Measurements from ENCODE around the gene ANKEF1. TPM values are rescaled to one million over a fixed set of nuclear protein-coding genes. Genes with fewer than 3 reads are reported as not detected.

The ANKEF1 gene
- total RNA-seq, 1 donor from 2014 or later: 8.2 TPM

- no peak overlapping the region for H3K4me3 ChIP-seq (ENCODE audit: low read depth, low read length)
- H3K36me3 ChIP-seq (ENCODE audit: control insufficient read depth, insufficient read depth, low read length): no peaks in the 10 kb centered on the region
- no peak for DNase-seq (ENCODE audit: low read depth)
- H3K27me3 ChIP-seq (ENCODE audit: control insufficient read depth, insufficient read depth, low read length): no peaks in the 10 kb centered on the region
- TF ChIP-seq CTCF (IDR thresholded peaks at IDR 0.05; ENCODE audit: insufficient read depth, low read length, poor library complexity, severe bottlenecking): no peak
Observed at GRCh38 chr20:10094566-10095173, 59.9 kb downstream of the ANKEF1 start.

DNA sequence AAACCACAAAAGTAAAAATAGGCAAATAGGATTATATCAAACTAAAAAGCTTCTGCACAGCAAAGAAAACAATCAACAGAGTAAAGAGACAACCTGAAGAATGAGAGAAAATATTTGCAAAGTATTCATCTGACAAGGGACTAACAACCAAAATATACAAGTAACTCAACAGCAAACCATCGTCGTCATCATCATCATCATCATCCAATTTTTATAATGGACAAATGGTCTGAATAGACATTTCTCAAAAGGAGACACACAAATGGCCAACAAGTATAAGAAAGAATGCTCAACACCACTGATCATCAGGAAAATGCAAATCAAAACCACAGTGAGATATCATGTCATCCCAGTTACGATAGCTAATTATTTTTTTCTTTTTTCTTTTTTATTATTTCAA lies 62.0 kb downstream of the ANKEF1 start:
- no peak for DNase-seq (ENCODE audit: low read depth)
- no peaks in the 10 kb centered on the region for H3K27me3 ChIP-seq (ENCODE audit: control insufficient read depth, insufficient read depth, low read length)
- no peak for TF ChIP-seq CTCF (IDR thresholded peaks at IDR 0.05; ENCODE audit: insufficient read depth, low read length, poor library complexity, severe bottlenecking)
- no peak overlapping the region for H3K4me3 ChIP-seq (ENCODE audit: low read depth, low read length)
- no peaks in the 10 kb centered on the region for H3K36me3 ChIP-seq (ENCODE audit: control insufficient read depth, insufficient read depth, low read length)

DNA sequence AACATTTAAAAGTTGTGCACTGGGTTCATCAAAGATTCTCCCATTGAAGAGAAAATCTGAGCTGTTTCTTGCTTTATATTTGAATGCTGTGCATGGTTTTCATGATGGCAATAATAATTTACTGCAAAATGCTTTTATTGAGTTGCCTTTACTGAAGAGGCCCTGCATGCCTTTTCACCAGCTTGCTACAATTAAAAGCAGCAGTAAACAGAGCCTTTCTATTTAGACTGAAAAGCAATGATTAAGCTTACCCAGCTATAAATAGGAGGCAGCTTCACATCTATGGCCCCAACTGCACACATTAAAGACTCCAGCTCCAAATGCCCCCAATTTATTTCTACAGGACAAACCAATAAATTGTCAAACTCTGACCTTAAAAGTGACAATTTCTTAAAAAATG lies 70.3 kb downstream of the ANKEF1 start:
- no peak for TF ChIP-seq CTCF (IDR thresholded peaks at IDR 0.05; ENCODE audit: insufficient read depth, low read length, poor library complexity, severe bottlenecking)

More for the DNA sequence above, 70.3 kb downstream of the ANKEF1 start:
- no peaks in the 10 kb centered on the region for H3K36me3 ChIP-seq (ENCODE audit: control insufficient read depth, insufficient read depth, low read length)
- H3K27me3 ChIP-seq (ENCODE audit: control insufficient read depth, insufficient read depth, low read length): no peaks in the 10 kb centered on the region
- H3K4me3 ChIP-seq (ENCODE audit: low read depth, low read length): no peak overlapping the region
- no peak for DNase-seq (ENCODE audit: low read depth)

Other genes starting within 250 kb of the ANKEF1 start
- gene PAK5, start 195.9 kb upstream of the ANKEF1 start, total RNA-seq: 0.07 and 0.17 TPM in 2 replicates
- gene SNAP25, start 183.8 kb downstream of the ANKEF1 start, total RNA-seq: 0.62 and 1.0 TPM in 2 replicates

All from kidney epithelial cell (primary cell).